Ectodermal cell (in vitro differentiated cells): ENCODE results near the gene POLR2L.
A peak's percentile ranks its signal among the peaks of the same experiment; 100 is the strongest.

Experiments used
- H3K27ac ChIP-seq: 2 replicates; pipeline ENCODE4 v1.7.0; 2013; ENCODE audit warnings: mild to moderate bottlenecking, low read depth, low read length; ENCODE audit not compliant: insufficient read depth, poor library complexity, severe bottlenecking
- H3K27me3 ChIP-seq: 2 replicates; pipeline ENCODE4 v1.7.0; 2013; ENCODE audit warnings: mild to moderate bottlenecking, low read length; ENCODE audit not compliant: insufficient read depth, control insufficient read depth, poor library complexity, severe bottlenecking
- H3K36me3 ChIP-seq: one replicate; pipeline ENCODE4 v1.7.0; 2013; ENCODE audit warnings: low read length; ENCODE audit not compliant: control insufficient read depth, insufficient read depth
- H3K4me1 ChIP-seq: one replicate; pipeline ENCODE4 v1.7.0; 2013; ENCODE audit warnings: low read length; ENCODE audit not compliant: control insufficient read depth, insufficient read depth
- H3K4me3 ChIP-seq: 2 replicates; pipeline ENCODE4 v1.7.0; 2013; ENCODE audit warnings: low read depth, low read length, control low read depth; ENCODE audit not compliant: insufficient read depth
- H3K9me3 ChIP-seq: 2 replicates; pipeline ENCODE4 v1.7.0; 2013; ENCODE audit warnings: mild to moderate bottlenecking, low read length, moderate library complexity; ENCODE audit not compliant: control insufficient read depth
- WGBS, 2 experiments: methylation state at CpG; one replicate each; pipeline ENCODE4 v1.1.7; 2013; ENCODE audit warnings: missing lambda C conversion rate in 2 of 2; 5-methylcytosine and 5-hydroxymethylcytosine counted together

Gene POLR2L

GRCh38 chr11:799641-800316, 42.5 kb downstream of the POLR2L start:
- Histone ChIP-seq H3K9me3 (no peaks in the 10 kb centered on the region), H3K4me3 (no peak overlapping the region), H3K27ac (no peak overlapping the region), H3K27me3 (no peaks in the 10 kb centered on the region), H3K36me3 (peaks cover 8% of the 10 kb centered on the region), H3K4me1 (peaks cover 21% of the 10 kb centered on the region)
- 94 to 95% methylated on average over 32 of the region's 32 CpGs for WGBS, 2 experiments

- Histone ChIP-seq H3K27ac (peak within 1 kb of the TSS; percentile 52), H3K4me1 (peaks cover 14% of the 10 kb centered on the region), H3K9me3 (no peaks in the 10 kb centered on the region), H3K4me3 (peak within 1 kb of the TSS; percentile 72), H3K27me3 (no peaks in the 10 kb centered on the region), H3K36me3 (peaks cover 8% of the 10 kb centered on the region)
- WGBS, 2 experiments, result 9 to 10% methylated on average over 69 of the region's 69 CpGs
Observed at GRCh38 chr11:798093-798713, 44.1 kb downstream of the POLR2L start, which contains the start of gene SLC25A22. TSS of gene SLC25A22 (minus strand) at chr11:798281. CDS start at chr11:795006, 3,275 bp downstream.

GRCh38 chr11:797296-798092, 44.8 kb downstream of the POLR2L start:
- 0% methylated on average over 57 of the region's 57 CpGs for WGBS, 2 experiments
- H3K27me3 ChIP-seq, result no peaks in the 10 kb centered on the region
- H3K36me3 ChIP-seq, result peaks cover 15% of the 10 kb centered on the region
- H3K27ac ChIP-seq, result peak overlapping the region; percentile 52
- H3K9me3 ChIP-seq, result no peaks in the 10 kb centered on the region
- peak overlapping the region; percentile 72 for H3K4me3 ChIP-seq
- peaks cover 14% of the 10 kb centered on the region for H3K4me1 ChIP-seq

- no peaks in the 10 kb centered on the region for H3K9me3 ChIP-seq
- 49 to 50% methylated on average over 18 of the region's 18 CpGs for WGBS, 2 experiments
- peak overlapping the region; percentile 72 for H3K4me3 ChIP-seq
- peaks cover 14% of the 10 kb centered on the region for H3K4me1 ChIP-seq
- H3K36me3 ChIP-seq, result peaks cover 17% of the 10 kb centered on the region
- no peaks in the 10 kb centered on the region for H3K27me3 ChIP-seq
- H3K27ac ChIP-seq, result no peak overlapping the region
Observed at GRCh38 chr11:796565-797295, 45.6 kb downstream of the POLR2L start.

- Histone ChIP-seq H3K4me1 (peaks cover 18% of the 10 kb centered on the region), H3K9me3 (no peaks in the 10 kb centered on the region), H3K36me3 (peaks cover 15% of the 10 kb centered on the region), H3K4me3 (no peak overlapping the region), H3K27ac (no peak overlapping the region), H3K27me3 (no peaks in the 10 kb centered on the region)
- WGBS, 2 experiments, result 51 to 62% methylated on average over 24 to 26 of the region's 26 CpGs
Observed at GRCh38 chr11:795634-796564, 46.4 kb downstream of the POLR2L start.

- peaks cover 15% of the 10 kb centered on the region for H3K36me3 ChIP-seq
- WGBS, 2 experiments, result 88 to 90% methylated on average over 38 of the region's 38 CpGs
Observed at GRCh38 chr11:794766-795633, 47.3 kb downstream of the POLR2L start.

GRCh38 chr11:794013-794765, 48.1 kb downstream of the POLR2L start:
- H3K9me3 ChIP-seq, result no peaks in the 10 kb centered on the region
- no peak overlapping the region for H3K27ac ChIP-seq
- 94 to 96% methylated on average over 31 of the region's 31 CpGs for WGBS, 2 experiments
- peaks cover 25% of the 10 kb centered on the region for H3K4me1 ChIP-seq
- H3K27me3 ChIP-seq, result no peaks in the 10 kb centered on the region
- no peak overlapping the region for H3K4me3 ChIP-seq
- peaks cover 15% of the 10 kb centered on the region for H3K36me3 ChIP-seq

More at GRCh38 chr11:794766-795633, 47.3 kb downstream of the POLR2L start:
- H3K9me3 ChIP-seq, result no peaks in the 10 kb centered on the region
- no peaks in the 10 kb centered on the region for H3K27me3 ChIP-seq
- H3K4me3 ChIP-seq, result no peak overlapping the region
- peaks cover 25% of the 10 kb centered on the region for H3K4me1 ChIP-seq
- no peak overlapping the region for H3K27ac ChIP-seq

- H3K27ac ChIP-seq, result no peak overlapping the region
- H3K36me3 ChIP-seq, result peaks cover 15% of the 10 kb centered on the region
- no peak overlapping the region for H3K4me3 ChIP-seq
- 87 to 88% methylated on average over 7 of the region's 7 CpGs for WGBS, 2 experiments
- no peaks in the 10 kb centered on the region for H3K27me3 ChIP-seq
- peaks cover 32% of the 10 kb centered on the region for H3K4me1 ChIP-seq
- H3K9me3 ChIP-seq, result no peaks in the 10 kb centered on the region
Observed at GRCh38 chr11:793556-793955, 48.8 kb downstream of the POLR2L start.
